ENCODE data around the gene UBE2H.

DNA sequence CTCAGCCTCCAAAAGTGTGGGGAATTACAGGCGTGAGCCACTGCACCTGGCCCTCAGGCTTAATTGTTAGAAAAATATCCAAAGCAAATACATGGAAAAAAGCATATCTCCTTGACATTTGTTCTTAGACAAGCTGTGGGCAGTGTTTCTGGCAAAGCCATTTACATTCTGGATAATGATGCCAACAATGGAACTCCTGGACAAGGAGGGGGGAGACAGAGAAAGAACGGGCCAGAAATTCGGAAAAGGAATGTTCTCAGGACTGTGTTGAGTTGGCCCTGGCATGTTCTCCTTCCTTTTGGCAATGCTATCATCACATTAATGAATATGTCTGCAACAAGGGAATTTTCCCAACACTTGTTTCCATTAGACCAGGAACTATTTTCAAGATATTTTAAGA lies 88.7 kb downstream of the UBE2H start:
- TF ChIP-seq EP300 (IDR thresholded peaks at IDR 0.05) (no peak), POLR2A (IDR thresholded peaks at IDR 0.05; ENCODE audit: low read depth) (no peak), CTCF (IDR thresholded peaks at IDR 0.05) (no peak), POLR2AphosphoS5 (IDR thresholded peaks at IDR 0.05) (peak; percentile 62 to 81)
